Stimulated activated CD8-positive, alpha-beta memory T cell treated with anti-CD3 and anti-CD28 coated beads, Interleukin-12 subunit alpha, Interleukin-12 subunit beta, amount 100 ng/mL, for 24 hours (primary cell): Measurements from ENCODE around the gene BET1.
"Not testable (repeated sequence)": the region's sequence is repeated elsewhere in the genome, so short reads cannot be mapped to it uniquely, and the experiment has no call there.

Experiments
- DNase-seq: peaks from one replicate; pipeline ENCODE4 v3.0.0-alpha.2; 2020; ENCODE audit errors: extremely low read depth

The BET1 gene

GRCh38 chr7:94004024-94004951, at the start of gene BET1:
BET1 (minus strand) TSS chr7:94004355; CDS start chr7:94004216, 139 bp downstream.
- peak; percentile 81 for DNase-seq

GRCh38 chr7:94053532-94053931, 49.4 kb upstream of the BET1 start:
- no peak for DNase-seq

- DNase-seq: no peak
Measured at GRCh38 chr7:94052398-94053180, 48.4 kb upstream of the BET1 start.

- DNase-seq: no peak
Measured at GRCh38 chr7:94050046-94050445, 45.9 kb upstream of the BET1 start.

GRCh38 chr7:94049615-94050014, 45.5 kb upstream of the BET1 start:
- no peak for DNase-seq

- DNase-seq: no peak
Measured at GRCh38 chr7:94048755-94049154, 44.6 kb upstream of the BET1 start.

GRCh38 chr7:94047956-94048355, 43.8 kb upstream of the BET1 start:
- no peak for DNase-seq

- DNase-seq: no peak
Measured at GRCh38 chr7:94045581-94045980, 41.4 kb upstream of the BET1 start.

- no peak for DNase-seq
Measured at GRCh38 chr7:94044806-94045205, 40.7 kb upstream of the BET1 start.

- no peak for DNase-seq
Measured at GRCh38 chr7:94043299-94043698, 39.1 kb upstream of the BET1 start.

- no peak for DNase-seq
Measured at GRCh38 chr7:94042381-94042780, 38.2 kb upstream of the BET1 start.

GRCh38 chr7:94041529-94041928, 37.4 kb upstream of the BET1 start:
- no peak for DNase-seq

GRCh38 chr7:94040254-94040653, 36.1 kb upstream of the BET1 start:
- DNase-seq: no peak

- no peak for DNase-seq
Measured at GRCh38 chr7:94039368-94040035, 35.3 kb upstream of the BET1 start.

- DNase-seq: no peak
Measured at GRCh38 chr7:94031865-94032264, 27.7 kb upstream of the BET1 start.

GRCh38 chr7:94030634-94031033, 26.5 kb upstream of the BET1 start:
- no peak for DNase-seq

- DNase-seq: no peak
Measured at GRCh38 chr7:94029976-94030375, 25.8 kb upstream of the BET1 start.

GRCh38 chr7:94028768-94029167, 24.6 kb upstream of the BET1 start:
- no peak for DNase-seq

GRCh38 chr7:94026619-94027018, 22.5 kb upstream of the BET1 start:
- DNase-seq: not testable (repeated sequence)

GRCh38 chr7:94022550-94022949, 18.4 kb upstream of the BET1 start:
- DNase-seq: no peak

GRCh38 chr7:94016786-94017185, 12.6 kb upstream of the BET1 start:
- no peak for DNase-seq

- no peak for DNase-seq
Measured at GRCh38 chr7:94015538-94015937, 11.4 kb upstream of the BET1 start.
